Measurements from ENCODE around the gene PYROXD2. TPM values are rescaled to one million over a fixed set of nuclear protein-coding genes. Genes with fewer than 3 reads are reported as not detected.

Gene PYROXD2
- total RNA-seq (2014; rRNA removed; shearing (Covaris generic)), result 0.12 and 1.3 TPM in 2 replicates
- polyA plus RNA-seq (2016; fragmentation: Nextera tagmentation; extraction: Ambion mirVana), result 2.2 and 2.6 TPM in 2 replicates
- long read RNA-seq, partial matches to known transcripts, result 0 of 3 reads
- long read RNA-seq, other reads (novel, unspliced or antisense), result 3 of 3 reads

- Histone ChIP-seq H3K27me3 (ENCODE audit: insufficient read depth) (no peaks in the 10 kb centered on the region), H3K4me1 (ENCODE audit: insufficient read depth) (peaks cover 14% of the 10 kb centered on the region), H3K27ac (ENCODE audit: low read depth) (peak within 1 kb of the TSS; percentile 74; the same call in 1 of the 2 replicates), H3K36me3 (ENCODE audit: insufficient read depth) (no peaks in the 10 kb centered on the region), H3K79me2 (replicated peaks; ENCODE audit: insufficient read depth) (no peaks in the 10 kb centered on the region), H4K20me1 (replicated peaks; ENCODE audit: insufficient read depth) (no peaks in the 10 kb centered on the region), H3K9me2 (ENCODE audit: insufficient read depth) (no peaks in the 10 kb centered on the region), H3K4me2 (peak within 1 kb of the TSS; percentile 79), H3K4me3 (peak within 1 kb of the TSS; percentile 52), H2AFZ (peak within 1 kb of the TSS; percentile 84), H3F3A (replicated peaks; ENCODE audit: low read depth) (no peaks in the 10 kb centered on the region)
- Mint-ChIP-seq H3K27me3 (ENCODE audit: insufficient read depth, low read depth, poor library complexity) (peaks cover 7% of the 10 kb centered on the region), H3K27ac (peak within 1 kb of the TSS; percentile 97), H3K4me1 (peaks cover 12% of the 10 kb centered on the region; the same call in 2 of the 3 replicates), H3K36me3 (ENCODE audit: low read depth) (peaks cover 8% of the 10 kb centered on the region; the same call in 2 of the 3 replicates), H3K4me3 (peak within 1 kb of the TSS; percentile 85), H3K9me3 (no peaks in the 10 kb centered on the region)
- peak; percentile 84 for DNase-seq (ENCODE audit: low spot score)
- TF ChIP-seq POLR2AphosphoS5 (IDR thresholded peaks at IDR 0.05; ENCODE audit: low read depth), result peak; percentile 77
- TF ChIP-seq ETS1 (IDR thresholded peaks at IDR 0.05), result no peak
- TF ChIP-seq CREB1 (CRISPR knock-in tag; IDR thresholded peaks at IDR 0.05; ENCODE audit: low read depth), result no peak
- ATAC-seq, result peak; percentile 95
Observed at GRCh38 chr10:98414932-98415730, at the start of gene PYROXD2. PYROXD2 (minus strand) TSS chr10:98415182; CDS start chr10:98415135, 47 bp downstream.

- Mint-ChIP-seq H3K4me1 (peaks cover 11% of the 10 kb centered on the region), H3K27ac (no peak overlapping the region), H3K9me3 (no peaks in the 10 kb centered on the region), H3K4me3 (no peak overlapping the region), H3K36me3 (ENCODE audit: low read depth) (no peaks in the 10 kb centered on the region), H3K27me3 (ENCODE audit: insufficient read depth, low read depth, poor library complexity) (peaks cover 12% of the 10 kb centered on the region)
- no peaks in the 10 kb centered on the region for H3K36me3 ChIP-seq (ENCODE audit: insufficient read depth)
- H3K4me2 ChIP-seq, result no peak overlapping the region
- DNase-seq (ENCODE audit: low spot score) (no peak), ATAC-seq (no peak)
- H3K4me3 ChIP-seq, result no peak overlapping the region
- H3K4me1 ChIP-seq (ENCODE audit: insufficient read depth), result no peaks in the 10 kb centered on the region
- H3K79me2 ChIP-seq (replicated peaks; ENCODE audit: insufficient read depth), result no peaks in the 10 kb centered on the region
- no peak overlapping the region for H2AFZ ChIP-seq
- peaks cover 15% of the 10 kb centered on the region; the same call in 1 of the 2 replicates for H3K27me3 ChIP-seq (ENCODE audit: insufficient read depth)
- H4K20me1 ChIP-seq (replicated peaks; ENCODE audit: insufficient read depth), result no peaks in the 10 kb centered on the region
- H3F3A ChIP-seq (replicated peaks; ENCODE audit: low read depth), result no peaks in the 10 kb centered on the region
- no peaks in the 10 kb centered on the region for H3K9me2 ChIP-seq (ENCODE audit: insufficient read depth)
- no peak overlapping the region for H3K27ac ChIP-seq (ENCODE audit: low read depth)
- TF ChIP-seq CTCF (conservative IDR thresholded peaks at IDR 0.05; ENCODE audit: low read depth in 2 of 2) (no peak), EZH2phosphoT487 (IDR thresholded peaks at IDR 0.05; ENCODE audit: unreplicated experiment) (no peak), ETS1 (IDR thresholded peaks at IDR 0.05) (no peak), EZH2 (IDR thresholded peaks at IDR 0.05; ENCODE audit: low read depth, unreplicated experiment) (no peak), ZNF114 (CRISPR knock-in tag; IDR thresholded peaks at IDR 0.05) (no peak), POLR2AphosphoS5 (IDR thresholded peaks at IDR 0.05; ENCODE audit: low read depth) (no peak), NANOG (IDR thresholded peaks at IDR 0.05; ENCODE audit: borderline replicate concordance) (no peak), STAT1 (IDR thresholded peaks at IDR 0.05; ENCODE audit: unreplicated experiment) (no peak), JUNB (IDR thresholded peaks at IDR 0.05; ENCODE audit: unreplicated experiment) (no peak), ZNF331 (CRISPR knock-in tag; IDR thresholded peaks at IDR 0.05; ENCODE audit: low read depth) (no peak), CREB1 (CRISPR knock-in tag; IDR thresholded peaks at IDR 0.05; ENCODE audit: low read depth) (no peak)
- TF ChIP-seq, protein P1, sequence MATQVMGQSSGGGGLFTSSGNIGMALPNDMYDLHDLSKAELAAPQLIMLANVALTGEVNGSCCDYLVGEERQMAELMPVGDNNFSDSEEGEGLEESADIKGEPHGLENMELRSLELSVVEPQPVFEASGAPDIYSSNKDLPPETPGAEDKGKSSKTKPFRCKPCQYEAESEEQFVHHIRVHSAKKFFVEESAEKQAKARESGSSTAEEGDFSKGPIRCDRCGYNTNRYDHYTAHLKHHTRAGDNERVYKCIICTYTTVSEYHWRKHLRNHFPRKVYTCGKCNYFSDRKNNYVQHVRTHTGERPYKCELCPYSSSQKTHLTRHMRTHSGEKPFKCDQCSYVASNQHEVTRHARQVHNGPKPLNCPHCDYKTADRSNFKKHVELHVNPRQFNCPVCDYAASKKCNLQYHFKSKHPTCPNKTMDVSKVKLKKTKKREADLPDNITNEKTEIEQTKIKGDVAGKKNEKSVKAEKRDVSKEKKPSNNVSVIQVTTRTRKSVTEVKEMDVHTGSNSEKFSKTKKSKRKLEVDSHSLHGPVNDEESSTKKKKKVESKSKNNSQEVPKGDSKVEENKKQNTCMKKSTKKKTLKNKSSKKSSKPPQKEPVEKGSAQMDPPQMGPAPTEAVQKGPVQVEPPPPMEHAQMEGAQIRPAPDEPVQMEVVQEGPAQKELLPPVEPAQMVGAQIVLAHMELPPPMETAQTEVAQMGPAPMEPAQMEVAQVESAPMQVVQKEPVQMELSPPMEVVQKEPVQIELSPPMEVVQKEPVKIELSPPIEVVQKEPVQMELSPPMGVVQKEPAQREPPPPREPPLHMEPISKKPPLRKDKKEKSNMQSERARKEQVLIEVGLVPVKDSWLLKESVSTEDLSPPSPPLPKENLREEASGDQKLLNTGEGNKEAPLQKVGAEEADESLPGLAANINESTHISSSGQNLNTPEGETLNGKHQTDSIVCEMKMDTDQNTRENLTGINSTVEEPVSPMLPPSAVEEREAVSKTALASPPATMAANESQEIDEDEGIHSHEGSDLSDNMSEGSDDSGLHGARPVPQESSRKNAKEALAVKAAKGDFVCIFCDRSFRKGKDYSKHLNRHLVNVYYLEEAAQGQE (IDR thresholded peaks at IDR 0.05; ENCODE audit: unreplicated experiment), result no peak
Observed at GRCh38 chr10:98463976-98464754, 49.2 kb upstream of the PYROXD2 start.
